GM06990 (cell line): Measurements from ENCODE around the gene NLRP3.

Experiments used
- DNase-seq: peaks from one replicate; pipeline ENCODE4 v3.0.0-alpha.2; 2011; ENCODE audit not compliant: insufficient read length; ENCODE audit errors: extremely low read depth
- H3K27me3 ChIP-seq: replicated peaks from 2 replicates; pipeline ENCODE4 v1.6.0; 2011; ENCODE audit warnings: low read length; ENCODE audit not compliant: control insufficient read depth, insufficient read depth
- H3K36me3 ChIP-seq: 2 replicates; pipeline ENCODE4 v1.5.1; 2011; ENCODE audit warnings: low read length; ENCODE audit not compliant: control insufficient read depth, insufficient read depth
- H3K4me3 ChIP-seq: replicated peaks from 2 replicates; pipeline ENCODE4 v1.5.1; 2011; ENCODE audit warnings: low read depth, mild to moderate bottlenecking, control low read depth, low read length
- CTCF ChIP-seq: IDR thresholded peaks from 2 replicates; pipeline ENCODE4 v1.5.1; 2011; ENCODE audit warnings: low read length, control low read depth, mild to moderate bottlenecking, inconsistent platforms; ENCODE audit not compliant: insufficient read depth, poor library complexity, severe bottlenecking

The NLRP3 gene

DNA sequence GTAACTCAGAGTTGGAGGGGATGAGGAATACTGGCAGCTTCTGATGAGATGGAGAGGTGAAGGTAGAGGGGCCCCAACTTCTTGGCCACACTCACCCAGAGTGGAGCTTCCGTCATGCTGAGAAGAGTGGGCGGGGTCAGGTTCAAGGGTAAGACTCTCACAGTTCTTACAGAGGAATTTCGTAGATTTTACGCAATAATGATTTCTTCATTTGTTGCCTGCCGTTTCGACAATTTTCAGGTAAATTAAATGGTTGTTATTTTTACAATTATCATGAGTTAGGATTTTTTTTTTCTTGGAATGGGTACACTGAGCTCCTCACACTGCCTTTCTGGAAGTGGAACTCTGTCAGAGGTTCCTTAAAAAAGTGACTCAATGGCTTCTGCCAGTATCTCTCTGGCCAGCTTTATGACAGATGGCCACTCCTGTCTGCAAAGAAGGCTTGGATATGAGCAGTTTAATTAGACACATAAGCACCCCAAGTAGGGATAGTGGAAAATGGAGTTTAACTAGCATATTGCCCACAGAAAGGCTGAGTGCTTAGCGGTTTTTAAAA, 13.8 kb upstream of the NLRP3 start:
- no peak for TF ChIP-seq CTCF
- Histone ChIP-seq H3K4me3 (no peak overlapping the region), H3K27me3 (no peaks in the 10 kb centered on the region; the same call in none of the 2 replicates), H3K36me3 (no peaks in the 10 kb centered on the region)
- DNase-seq, result no peak

DNA sequence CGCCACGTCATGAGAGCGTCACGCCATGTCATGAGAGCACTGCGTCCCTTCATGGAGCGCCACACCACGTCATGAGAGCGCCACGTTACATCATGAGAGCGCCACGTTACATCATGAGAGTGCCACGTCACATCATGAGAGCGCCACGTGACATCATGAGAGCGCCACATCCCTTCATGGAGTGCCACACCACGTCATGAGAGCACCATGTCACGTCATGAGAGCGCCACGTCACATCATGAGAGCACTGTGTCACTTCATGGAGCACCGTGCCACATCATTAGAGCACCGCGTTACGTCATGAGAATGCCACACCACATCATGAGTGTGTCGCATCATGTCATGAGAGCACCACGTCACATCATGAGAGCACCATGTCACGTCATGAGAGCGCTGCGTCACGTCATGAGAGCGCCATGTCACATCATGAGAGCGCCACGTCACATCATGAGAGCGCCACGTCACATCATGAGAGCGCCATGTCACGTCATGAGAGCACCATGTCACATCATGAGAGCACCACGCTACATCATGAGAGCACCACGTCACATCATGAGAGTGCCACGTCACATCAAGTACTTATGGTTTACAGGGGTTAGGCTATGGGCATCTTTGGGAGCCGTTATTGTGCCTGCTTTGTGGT, 9.8 kb upstream of the NLRP3 start:
- Histone ChIP-seq H3K4me3 (no peak overlapping the region), H3K27me3 (no peaks in the 10 kb centered on the region), H3K36me3 (no peaks in the 10 kb centered on the region)
- no peak for TF ChIP-seq CTCF
- no peak for DNase-seq

- TF ChIP-seq CTCF, result no peak
- peak; percentile 78 for DNase-seq
- no peaks in the 10 kb centered on the region for H3K36me3 ChIP-seq
- no peak overlapping the region for H3K4me3 ChIP-seq
- H3K27me3 ChIP-seq, result no peaks in the 10 kb centered on the region
Observed at GRCh38 chr1:247407180-247407616, 8.8 kb upstream of the NLRP3 start.

- Histone ChIP-seq H3K27me3 (no peaks in the 10 kb centered on the region), H3K4me3 (no peak overlapping the region), H3K36me3 (no peaks in the 10 kb centered on the region)
- no peak for DNase-seq
- TF ChIP-seq CTCF, result no peak
Observed at GRCh38 chr1:247408100-247408499, 7.9 kb upstream of the NLRP3 start.

DNA sequence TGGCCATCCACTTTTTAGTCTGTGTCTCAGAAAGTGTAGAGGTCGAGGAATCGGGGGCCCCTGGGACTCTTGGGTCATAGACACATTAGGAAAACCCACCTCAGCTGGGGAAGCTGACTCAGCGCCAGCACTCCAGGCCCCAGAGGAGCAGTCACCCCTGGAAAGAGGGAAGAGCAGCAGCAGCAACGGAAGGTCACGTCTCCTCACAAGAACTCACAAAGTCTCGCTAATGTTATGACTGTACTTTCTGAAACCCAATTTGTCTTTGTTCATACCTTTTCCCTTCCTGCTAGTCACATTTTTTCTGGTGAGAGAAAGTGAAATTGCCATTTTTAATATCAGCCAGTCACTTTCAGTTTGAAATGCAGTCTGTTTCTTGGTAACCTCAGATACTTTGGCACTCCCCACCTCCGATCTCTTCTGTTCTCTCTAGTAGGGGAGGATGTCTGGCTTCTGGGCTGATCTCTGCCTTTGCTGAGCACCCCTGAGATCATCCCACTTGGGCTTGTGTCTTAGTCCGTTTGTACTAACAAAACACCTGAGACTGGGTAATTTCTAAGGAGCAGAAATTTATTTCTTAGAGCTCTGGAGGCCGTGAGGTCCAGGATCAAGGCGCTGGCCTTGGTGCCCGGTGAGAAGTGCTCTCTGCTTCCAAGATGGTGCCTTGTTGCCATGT, 6.0 kb upstream of the NLRP3 start:
- peak; percentile 79 for DNase-seq
- no peak overlapping the region for H3K4me3 ChIP-seq
- H3K36me3 ChIP-seq, result no peaks in the 10 kb centered on the region
- no peaks in the 10 kb centered on the region for H3K27me3 ChIP-seq
- TF ChIP-seq CTCF, result no peak
